GM06990 (cell line): Measurements from ENCODE around the gene HOXA1.

ENCODE experiments used
- DNase-seq: peaks from one replicate; pipeline ENCODE4 v3.0.0-alpha.2; 2011; ENCODE audit not compliant: insufficient read length; ENCODE audit errors: extremely low read depth
- H3K27me3 ChIP-seq: replicated peaks from 2 replicates; pipeline ENCODE4 v1.6.0; 2011; ENCODE audit warnings: low read length; ENCODE audit not compliant: control insufficient read depth, insufficient read depth
- H3K36me3 ChIP-seq: 2 replicates; pipeline ENCODE4 v1.5.1; 2011; ENCODE audit warnings: low read length; ENCODE audit not compliant: control insufficient read depth, insufficient read depth
- H3K4me3 ChIP-seq: replicated peaks from 2 replicates; pipeline ENCODE4 v1.5.1; 2011; ENCODE audit warnings: low read depth, mild to moderate bottlenecking, control low read depth, low read length
- CTCF ChIP-seq: IDR thresholded peaks from 2 replicates; pipeline ENCODE4 v1.5.1; 2011; ENCODE audit warnings: low read length, control low read depth, mild to moderate bottlenecking, inconsistent platforms; ENCODE audit not compliant: insufficient read depth, poor library complexity, severe bottlenecking

The HOXA1 gene

GRCh38 chr7:27132978-27133377 lies 37.2 kb upstream of the HOXA1 start:
- H3K36me3 ChIP-seq, result no peaks in the 10 kb centered on the region
- H3K27me3 ChIP-seq, result no peaks in the 10 kb centered on the region
- no peak overlapping the region for H3K4me3 ChIP-seq
- DNase-seq, result no peak
- no peak for TF ChIP-seq CTCF

GRCh38 chr7:27132214-27132613 lies 36.4 kb upstream of the HOXA1 start:
- DNase-seq, result no peak
- H3K36me3 ChIP-seq, result no peaks in the 10 kb centered on the region
- H3K27me3 ChIP-seq, result no peaks in the 10 kb centered on the region
- no peak overlapping the region for H3K4me3 ChIP-seq
- TF ChIP-seq CTCF, result no peak

GRCh38 chr7:27131390-27131819 lies 35.6 kb upstream of the HOXA1 start:
- H3K36me3 ChIP-seq, result no peaks in the 10 kb centered on the region
- no peak for DNase-seq
- H3K4me3 ChIP-seq, result no peak overlapping the region
- H3K27me3 ChIP-seq, result no peaks in the 10 kb centered on the region
- no peak for TF ChIP-seq CTCF

- peak within 1 kb of the TSS; percentile 44 for H3K4me3 ChIP-seq
- DNase-seq, result peak; percentile 53
These were observed 35.0 kb upstream of the HOXA1 start, which contains the start of gene HOXA4 for GRCh38 chr7:27130540-27131389. Gene HOXA4 (minus strand): TSS chr7:27130757. CDS start chr7:27130733, 24 bp downstream.

GRCh38 chr7:27129729-27130539 lies 34.1 kb upstream of the HOXA1 start:
- TF ChIP-seq CTCF, result no peak
- DNase-seq, result no peak
- H3K27me3 ChIP-seq, result no peaks in the 10 kb centered on the region
- no peak overlapping the region for H3K4me3 ChIP-seq
- H3K36me3 ChIP-seq, result no peaks in the 10 kb centered on the region

More at GRCh38 chr7:27130540-27131389, 35.0 kb upstream of the HOXA1 start, which contains the start of gene HOXA4:
- no peaks in the 10 kb centered on the region for H3K27me3 ChIP-seq
- TF ChIP-seq CTCF, result no peak
- no peaks in the 10 kb centered on the region for H3K36me3 ChIP-seq
